ENCODE results near the gene CCSER1. TPM values are rescaled to one million over a fixed set of nuclear protein-coding genes. Genes with fewer than 3 reads are reported as not detected.

The CCSER1 gene
- total RNA-seq, 2 donors from 2014 or later: 1.5 to 2.7 TPM

- ATAC-seq (ENCODE audit: insufficient number of reproducible peaks, low FRiP score, low read depth): no peak
- Histone ChIP-seq H3K36me3 (no peaks in the 10 kb centered on the region), H3K9me3 (peaks cover 7% of the 10 kb centered on the region), H3K4me3 (no peak overlapping the region), H3K4me1 (ENCODE audit: control insufficient read depth in 1 of 2, low read depth in 2 of 2) (no peaks in the 10 kb centered on the region), H3K27me3 (replicated peaks; ENCODE audit: insufficient read depth) (no peaks in the 10 kb centered on the region), H3K27ac (no peak overlapping the region)
- no peak for DNase-seq (ENCODE audit: low spot score)
- no peak for TF ChIP-seq CTCF (IDR thresholded peaks at IDR 0.05)
Observed at GRCh38 chr4:90970021-90970420, 842.8 kb downstream of the CCSER1 start.

GRCh38 chr4:90977726-90978125, 850.5 kb downstream of the CCSER1 start:
- H3K4me3 ChIP-seq: no peak overlapping the region
- H3K27ac ChIP-seq: no peak overlapping the region
- no peaks in the 10 kb centered on the region for H3K4me1 ChIP-seq (ENCODE audit: control insufficient read depth in 1 of 2, low read depth in 2 of 2)
- ATAC-seq (ENCODE audit: insufficient number of reproducible peaks, low FRiP score, low read depth): no peak
- TF ChIP-seq CTCF (IDR thresholded peaks at IDR 0.05): no peak
- no peaks in the 10 kb centered on the region for H3K9me3 ChIP-seq
- no peaks in the 10 kb centered on the region for H3K36me3 ChIP-seq
- no peak for DNase-seq (ENCODE audit: low spot score)
- H3K27me3 ChIP-seq (replicated peaks; ENCODE audit: insufficient read depth): no peaks in the 10 kb centered on the region

GRCh38 chr4:90979556-90979955, 852.4 kb downstream of the CCSER1 start:
- H3K36me3 ChIP-seq: no peaks in the 10 kb centered on the region
- no peaks in the 10 kb centered on the region for H3K9me3 ChIP-seq
- no peaks in the 10 kb centered on the region for H3K4me1 ChIP-seq (ENCODE audit: control insufficient read depth in 1 of 2, low read depth in 2 of 2)
- H3K27ac ChIP-seq: no peak overlapping the region
- DNase-seq (ENCODE audit: low spot score): no peak
- no peak for TF ChIP-seq CTCF (IDR thresholded peaks at IDR 0.05)
- no peak overlapping the region for H3K4me3 ChIP-seq
- no peak for ATAC-seq (ENCODE audit: insufficient number of reproducible peaks, low FRiP score, low read depth)
- H3K27me3 ChIP-seq (replicated peaks; ENCODE audit: insufficient read depth): no peaks in the 10 kb centered on the region

GRCh38 chr4:90982813-90983212, 855.6 kb downstream of the CCSER1 start:
- TF ChIP-seq CTCF (IDR thresholded peaks at IDR 0.05): no peak
- Histone ChIP-seq H3K36me3 (no peaks in the 10 kb centered on the region), H3K4me3 (no peak overlapping the region), H3K27me3 (replicated peaks; ENCODE audit: insufficient read depth) (no peaks in the 10 kb centered on the region), H3K27ac (no peak overlapping the region), H3K9me3 (no peaks in the 10 kb centered on the region), H3K4me1 (ENCODE audit: control insufficient read depth in 1 of 2, low read depth in 2 of 2) (no peaks in the 10 kb centered on the region)
- no peak for DNase-seq (ENCODE audit: low spot score)
- no peak for ATAC-seq (ENCODE audit: insufficient number of reproducible peaks, low FRiP score, low read depth)

- Histone ChIP-seq H3K27ac (no peak overlapping the region), H3K9me3 (no peaks in the 10 kb centered on the region), H3K4me1 (ENCODE audit: control insufficient read depth in 1 of 2, low read depth in 2 of 2) (no peaks in the 10 kb centered on the region), H3K4me3 (no peak overlapping the region), H3K36me3 (no peaks in the 10 kb centered on the region), H3K27me3 (replicated peaks; ENCODE audit: insufficient read depth) (no peaks in the 10 kb centered on the region)
- no peak for TF ChIP-seq CTCF (IDR thresholded peaks at IDR 0.05)
- ATAC-seq (ENCODE audit: insufficient number of reproducible peaks, low FRiP score, low read depth) (no peak), DNase-seq (ENCODE audit: low spot score) (no peak)
Observed at GRCh38 chr4:90990284-90990683, 863.1 kb downstream of the CCSER1 start.

Data from thoracic aorta (tissue), 2 donors.